Midbrain (tissue), 1 donor: ENCODE results near the gene TAGLN.

Experiments used
- DNase-seq: peaks from one replicate; lab custom pipeline; 2025; lab: John Stamatoyannopoulos, UW

The TAGLN gene

GRCh38 chr11:117199053-117199915, at the start of gene TAGLN:
TAGLN (plus strand) TSS chr11:117199370; CDS start chr11:117203014, 3,644 bp downstream.
- no peak for DNase-seq

GRCh38 chr11:117152066-117152465, 47.1 kb upstream of the TAGLN start:
- DNase-seq = no peak

GRCh38 chr11:117154468-117154867, 44.7 kb upstream of the TAGLN start:
- DNase-seq = no peak

- DNase-seq = no peak
Observed at GRCh38 chr11:117157507-117157906, 41.7 kb upstream of the TAGLN start.

GRCh38 chr11:117159892-117160291, 39.3 kb upstream of the TAGLN start:
- DNase-seq = no peak

- no peak for DNase-seq
Observed at GRCh38 chr11:117160826-117161225, 38.3 kb upstream of the TAGLN start.

- no peak for DNase-seq
Observed at GRCh38 chr11:117166491-117166890, 32.7 kb upstream of the TAGLN start.

- no peak for DNase-seq
Observed at GRCh38 chr11:117169736-117170135, 29.4 kb upstream of the TAGLN start.

GRCh38 chr11:117170210-117170609, 29.0 kb upstream of the TAGLN start:
- DNase-seq = no peak

- DNase-seq = no peak
Observed at GRCh38 chr11:117171007-117171403, 28.2 kb upstream of the TAGLN start.

- DNase-seq = no peak
Observed at GRCh38 chr11:117171404-117172061, 27.6 kb upstream of the TAGLN start.

GRCh38 chr11:117172724-117173421, 26.3 kb upstream of the TAGLN start:
- DNase-seq = no peak

GRCh38 chr11:117175104-117175503, 24.1 kb upstream of the TAGLN start:
- DNase-seq = peak; percentile 57

- DNase-seq = no peak
Observed at GRCh38 chr11:117175781-117176180, 23.4 kb upstream of the TAGLN start.

- no peak for DNase-seq
Observed at GRCh38 chr11:117176186-117176585, 23.0 kb upstream of the TAGLN start.

GRCh38 chr11:117177534-117178209, 21.5 kb upstream of the TAGLN start:
- no peak for DNase-seq

GRCh38 chr11:117178210-117179034, 20.7 kb upstream of the TAGLN start, which contains the start of gene SIDT2:
SIDT2 (plus strand) TSS chr11:117178743; CDS start chr11:117179264, 521 bp downstream.
- DNase-seq = peak; percentile 95

GRCh38 chr11:117179048-117179999, 19.8 kb upstream of the TAGLN start:
- DNase-seq = no peak

GRCh38 chr11:117180020-117180419, 19.1 kb upstream of the TAGLN start:
- no peak for DNase-seq
